Activated naive CD8-positive, alpha-beta T cell treated with anti-CD3 and anti-CD28 coated beads, Interleukin-2, amount 10 ng/mL, durations not matched to agents 7 days and 5 days (primary cell): ENCODE results near the gene MED4. TPM values are rescaled to one million over a fixed set of nuclear protein-coding genes. Genes with fewer than 3 reads are reported as not detected.

Experiments used
- ATAC-seq: fragments of 150-1000 bp; cut with Tn5 transposase; one replicate; pipeline ENCODE4 v1.10.0; 2021; ENCODE audit warnings: low read depth, moderate library complexity
- POLR2A ChIA-PET: fragments of 350-600 bp; sonication (Branson Sonifier 250); formaldehyde crosslinking; loops from one replicate; lab custom pipeline; 2021; ENCODE audit warnings: antibody characterized with exemption; lab: Charles Lee
- DNase-seq: peaks from one replicate; pipeline ENCODE4 v3.0.0; 2021
- H3K27ac Mint-ChIP-seq: one replicate; pipeline ENCODE4 v1.8.0; 2022; ENCODE audit warnings: mild to moderate bottlenecking, mixed read lengths
- H3K27me3 Mint-ChIP-seq: one replicate; pipeline ENCODE4 v1.8.0; 2022; ENCODE audit warnings: mild to moderate bottlenecking, moderate library complexity, mixed read lengths
- H3K36me3 Mint-ChIP-seq: one replicate; pipeline ENCODE4 v1.8.0; 2021; ENCODE audit warnings: mild to moderate bottlenecking, mixed read lengths
- H3K4me1 Mint-ChIP-seq: one replicate; pipeline ENCODE4 v1.8.0; 2021; ENCODE audit warnings: mixed read lengths
- H3K4me3 Mint-ChIP-seq: one replicate; pipeline ENCODE4 v1.8.0; 2022; ENCODE audit warnings: mild to moderate bottlenecking, moderate library complexity, mixed read lengths
- H3K9me3 Mint-ChIP-seq: one replicate; pipeline ENCODE4 v1.8.0; 2021; ENCODE audit warnings: mixed read lengths
- total RNA-seq, 2 experiments: library from RNA; stranded (reverse); gene quantifications; one replicate each; pipeline ENCODE4 v1.2.3, GENCODE V29; 2021

MED4 gene
- total RNA-seq, 2 experiments from 2014 or later: 56.1 TPM

GRCh38 chr13:48116808-48117207 lies 21.9 kb upstream of the MED4 start:
- H3K4me3 Mint-ChIP-seq: no peak overlapping the region
- POLR2A ChIA-PET: no interaction called here

GRCh38 chr13:48113756-48114130 lies 18.8 kb upstream of the MED4 start:
- Mint-ChIP-seq H3K27me3 (peaks cover 20% of the 10 kb centered on the region), H3K27ac (no peak overlapping the region)
- POLR2A ChIA-PET: no interaction called here

More at GRCh38 chr13:48116808-48117207, 21.9 kb upstream of the MED4 start:
- peaks cover 4% of the 10 kb centered on the region for H3K4me1 Mint-ChIP-seq
- no peaks in the 10 kb centered on the region for H3K9me3 Mint-ChIP-seq
- peak overlapping the region; percentile 4 for H3K27ac Mint-ChIP-seq
- H3K27me3 Mint-ChIP-seq: peaks cover 17% of the 10 kb centered on the region
- ATAC-seq: no peak
- H3K36me3 Mint-ChIP-seq: no peaks in the 10 kb centered on the region
- no peak for DNase-seq

GRCh38 chr13:48112896-48113755 lies 18.2 kb upstream of the MED4 start:
- Mint-ChIP-seq H3K27me3 (peaks cover 20% of the 10 kb centered on the region), H3K36me3 (no peaks in the 10 kb centered on the region), H3K9me3 (no peaks in the 10 kb centered on the region), H3K4me1 (peaks cover 7% of the 10 kb centered on the region), H3K27ac (no peak overlapping the region), H3K4me3 (no peak overlapping the region)
- DNase-seq: no peak
- ATAC-seq: no peak
- POLR2A ChIA-PET: no interaction called here

More at GRCh38 chr13:48113756-48114130, 18.8 kb upstream of the MED4 start:
- DNase-seq: no peak
- H3K4me1 Mint-ChIP-seq: peaks cover 4% of the 10 kb centered on the region
- H3K9me3 Mint-ChIP-seq: no peaks in the 10 kb centered on the region
- no peak overlapping the region for H3K4me3 Mint-ChIP-seq
- no peak for ATAC-seq
- no peaks in the 10 kb centered on the region for H3K36me3 Mint-ChIP-seq

GRCh38 chr13:48110931-48111721 lies 16.2 kb upstream of the MED4 start:
- Mint-ChIP-seq H3K9me3 (no peaks in the 10 kb centered on the region), H3K27ac (no peak overlapping the region), H3K4me3 (no peak overlapping the region), H3K27me3 (peaks cover 21% of the 10 kb centered on the region), H3K4me1 (peaks cover 7% of the 10 kb centered on the region), H3K36me3 (no peaks in the 10 kb centered on the region)
- DNase-seq (no peak), ATAC-seq (no peak)
- POLR2A ChIA-PET: no interaction called here

GRCh38 chr13:48110132-48110868 lies 15.4 kb upstream of the MED4 start:
- no peaks in the 10 kb centered on the region for H3K36me3 Mint-ChIP-seq
- ATAC-seq: no peak
- H3K9me3 Mint-ChIP-seq: no peaks in the 10 kb centered on the region
- H3K27ac Mint-ChIP-seq: no peak overlapping the region
- POLR2A ChIA-PET: no interaction called here
- H3K4me3 Mint-ChIP-seq: no peak overlapping the region
- DNase-seq: no peak
- peaks cover 7% of the 10 kb centered on the region for H3K4me1 Mint-ChIP-seq
- H3K27me3 Mint-ChIP-seq: peaks cover 19% of the 10 kb centered on the region

- POLR2A ChIA-PET: no interaction called here
- no peak for DNase-seq
- Mint-ChIP-seq H3K9me3 (no peaks in the 10 kb centered on the region), H3K36me3 (no peaks in the 10 kb centered on the region), H3K4me3 (no peak overlapping the region), H3K27me3 (peaks cover 16% of the 10 kb centered on the region), H3K4me1 (peaks cover 4% of the 10 kb centered on the region), H3K27ac (no peak overlapping the region)
- no peak for ATAC-seq
These were observed 13.2 kb upstream of the MED4 start for GRCh38 chr13:48108106-48108505.

GRCh38 chr13:48097793-48098192 lies 2.9 kb upstream of the MED4 start:
- Mint-ChIP-seq H3K27me3 (peaks cover 16% of the 10 kb centered on the region), H3K36me3 (peaks cover 2% of the 10 kb centered on the region), H3K4me3 (no peak overlapping the region), H3K4me1 (peaks cover 18% of the 10 kb centered on the region), H3K9me3 (peaks cover 1% of the 10 kb centered on the region), H3K27ac (no peak overlapping the region)
- POLR2A ChIA-PET: no interaction called here
- ATAC-seq: no peak
- DNase-seq: no peak

GRCh38 chr13:48096670-48097069 lies 1.8 kb upstream of the MED4 start:
- H3K36me3 Mint-ChIP-seq: peaks cover 7% of the 10 kb centered on the region
- DNase-seq (no peak), ATAC-seq (no peak)
- no peak overlapping the region for H3K27ac Mint-ChIP-seq
- H3K4me1 Mint-ChIP-seq: peaks cover 25% of the 10 kb centered on the region
- H3K9me3 Mint-ChIP-seq: peaks cover 1% of the 10 kb centered on the region
- H3K27me3 Mint-ChIP-seq: peaks cover 9% of the 10 kb centered on the region
- no peak overlapping the region for H3K4me3 Mint-ChIP-seq
- POLR2A ChIA-PET: no interaction called here

GRCh38 chr13:48094404-48094780 lies 512 bp downstream of the MED4 start:
- DNase-seq (peak; percentile 36), ATAC-seq (peak; percentile 16)
- POLR2A ChIA-PET: interaction anchor here (0.6 to 2.0 kb wide), 7 partner anchors 16 to 1569 kb away, joined by 3 to 16 read pairs (median 4); partner anchors contain the start of genes ITM2B and NUDT15
- H3K4me3 Mint-ChIP-seq: peak overlapping the region; percentile 97
- peaks cover 4% of the 10 kb centered on the region for H3K27me3 Mint-ChIP-seq
- peak overlapping the region; percentile 96 for H3K27ac Mint-ChIP-seq
- H3K4me1 Mint-ChIP-seq: peaks cover 34% of the 10 kb centered on the region
- H3K9me3 Mint-ChIP-seq: peaks cover 1% of the 10 kb centered on the region
- peaks cover 11% of the 10 kb centered on the region for H3K36me3 Mint-ChIP-seq

GRCh38 chr13:48093588-48093987 lies 1.3 kb downstream of the MED4 start:
- ATAC-seq (no peak), DNase-seq (no peak)
- peaks cover 11% of the 10 kb centered on the region for H3K36me3 Mint-ChIP-seq
- H3K9me3 Mint-ChIP-seq: peaks cover 1% of the 10 kb centered on the region
- H3K27me3 Mint-ChIP-seq: peaks cover under 1% of the 10 kb centered on the region
- peak overlapping the region; percentile 97 for H3K4me3 Mint-ChIP-seq
- H3K27ac Mint-ChIP-seq: peak overlapping the region; percentile 96
- H3K4me1 Mint-ChIP-seq: peaks cover 35% of the 10 kb centered on the region
- POLR2A ChIA-PET: interaction anchor here (0.6 to 2.0 kb wide), 4 partner anchors 15 to 141 kb away, joined by 3 to 16 read pairs (median 6); partner anchors contain the start of gene NUDT15

GRCh38 chr13:48086272-48086671 lies 8.6 kb downstream of the MED4 start:
- POLR2A ChIA-PET: no interaction called here
- no peak overlapping the region for H3K4me3 Mint-ChIP-seq
- no peak overlapping the region for H3K27ac Mint-ChIP-seq
- no peaks in the 10 kb centered on the region for H3K27me3 Mint-ChIP-seq
- ATAC-seq (no peak), DNase-seq (no peak)
- H3K36me3 Mint-ChIP-seq: peaks cover 16% of the 10 kb centered on the region
- peaks cover 7% of the 10 kb centered on the region for H3K4me1 Mint-ChIP-seq
- H3K9me3 Mint-ChIP-seq: no peaks in the 10 kb centered on the region

GRCh38 chr13:48081739-48082138 lies 13.2 kb downstream of the MED4 start:
- POLR2A ChIA-PET: no interaction called here
- Mint-ChIP-seq H3K9me3 (no peaks in the 10 kb centered on the region), H3K4me1 (peaks cover 10% of the 10 kb centered on the region), H3K4me3 (no peak overlapping the region), H3K27ac (no peak overlapping the region), H3K27me3 (no peaks in the 10 kb centered on the region), H3K36me3 (peaks cover 29% of the 10 kb centered on the region)
- DNase-seq (no peak), ATAC-seq (no peak)

GRCh38 chr13:48078251-48078656 lies 16.6 kb downstream of the MED4 start:
- peak; percentile 96 for ATAC-seq
- POLR2A ChIA-PET: interaction anchor here (1.7 kb wide), 1 partner anchor 16 kb away, joined by 9 read pairs; the partner anchor contains the start of gene MED4
- H3K27ac Mint-ChIP-seq: peak overlapping the region; percentile 60
- DNase-seq: peak; percentile 38
- H3K9me3 Mint-ChIP-seq: peaks cover 3% of the 10 kb centered on the region
- H3K36me3 Mint-ChIP-seq: peaks cover 45% of the 10 kb centered on the region
- H3K4me3 Mint-ChIP-seq: no peak overlapping the region
- peaks cover 9% of the 10 kb centered on the region for H3K4me1 Mint-ChIP-seq
- H3K27me3 Mint-ChIP-seq: no peaks in the 10 kb centered on the region
